Stimulated activated CD8-positive, alpha-beta memory T cell treated with anti-CD3 and anti-CD28 coated beads, Interleukin-7, amount 100 ng/mL, for 24 hours (primary cell): ENCODE data around the gene SLC35F4.

ENCODE experiments used
- DNase-seq: peaks from one replicate; pipeline ENCODE4 v3.0.0-alpha.2; 2020; ENCODE audit warnings: low read depth

Gene SLC35F4

DNA sequence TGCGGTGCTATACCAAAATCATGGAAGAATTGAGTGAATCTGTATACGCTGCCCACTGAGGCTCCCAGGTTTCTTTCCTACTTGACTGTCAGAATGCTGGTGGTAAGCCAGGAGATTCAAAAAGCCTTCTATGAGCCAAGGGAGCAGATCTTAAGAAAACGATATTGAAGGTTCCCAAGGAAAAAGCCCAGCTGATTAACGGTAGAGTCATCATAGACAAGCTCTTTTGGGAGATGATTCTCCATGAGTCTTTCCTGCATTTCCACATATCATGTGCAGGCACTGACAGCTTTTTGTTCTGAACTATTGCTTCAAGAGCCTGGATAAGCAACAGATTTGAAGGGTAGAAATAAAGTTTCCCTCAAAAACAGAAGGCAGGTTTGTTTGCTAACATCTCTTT, 17.5 kb downstream of the SLC35F4 start:
- DNase-seq, result no peak

DNA sequence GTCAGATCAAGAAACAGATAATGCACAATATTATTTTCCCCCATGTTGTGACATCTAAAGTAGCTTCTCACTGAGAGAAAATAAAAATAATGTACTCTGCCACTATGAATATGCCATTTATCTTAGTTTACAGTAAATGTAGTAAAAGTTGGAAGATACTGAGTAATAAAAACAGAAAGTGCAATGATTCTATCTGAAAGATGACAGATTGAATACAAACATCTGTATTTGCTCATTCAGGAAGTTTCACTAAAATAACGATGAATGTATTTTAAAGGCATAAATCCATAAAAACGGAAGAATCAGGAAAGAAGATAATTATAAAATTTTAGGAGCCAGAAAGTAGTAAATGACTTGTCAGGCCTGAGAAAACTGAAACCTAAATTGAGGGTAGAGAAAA, 18.2 kb downstream of the SLC35F4 start:
- no peak for DNase-seq

DNA sequence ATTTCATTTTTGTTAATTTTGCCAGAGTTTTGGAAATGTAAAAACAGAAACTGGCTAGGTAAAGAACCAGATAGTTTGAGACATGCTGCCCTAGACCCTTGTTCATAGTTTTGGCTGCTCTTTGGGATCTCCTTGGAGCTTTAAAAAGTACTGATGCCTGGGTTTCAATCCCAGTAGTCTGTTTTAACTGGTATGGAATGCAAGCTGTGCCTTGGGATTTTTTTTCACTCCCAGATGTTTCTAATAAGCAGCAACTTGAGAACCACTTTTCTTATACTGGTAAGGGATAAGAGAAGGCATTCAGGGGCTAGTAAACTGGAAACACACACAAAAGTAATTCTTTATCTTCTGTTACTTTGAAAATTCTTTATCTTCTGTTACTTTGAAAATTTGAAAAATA, 18.8 kb downstream of the SLC35F4 start:
- no peak for DNase-seq

DNA sequence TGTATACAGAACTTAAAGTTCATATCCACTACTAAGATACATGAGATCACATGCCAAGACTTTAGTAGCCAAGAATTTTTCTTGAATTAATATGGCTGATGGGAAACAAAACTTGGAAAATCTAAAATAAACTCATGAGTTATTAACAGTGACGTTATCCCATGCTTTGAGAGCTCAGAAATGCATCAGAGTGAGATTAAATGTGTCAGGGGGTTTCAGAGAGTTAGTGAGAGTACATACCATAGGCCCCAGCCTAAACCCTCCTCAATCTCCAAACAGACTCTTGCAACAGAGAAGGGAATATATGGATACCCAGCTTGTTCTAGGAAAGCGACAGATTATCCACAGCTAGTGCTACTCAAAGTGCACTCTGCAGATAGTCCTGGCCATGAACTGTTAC, 19.3 kb downstream of the SLC35F4 start:
- DNase-seq, result no peak

DNA sequence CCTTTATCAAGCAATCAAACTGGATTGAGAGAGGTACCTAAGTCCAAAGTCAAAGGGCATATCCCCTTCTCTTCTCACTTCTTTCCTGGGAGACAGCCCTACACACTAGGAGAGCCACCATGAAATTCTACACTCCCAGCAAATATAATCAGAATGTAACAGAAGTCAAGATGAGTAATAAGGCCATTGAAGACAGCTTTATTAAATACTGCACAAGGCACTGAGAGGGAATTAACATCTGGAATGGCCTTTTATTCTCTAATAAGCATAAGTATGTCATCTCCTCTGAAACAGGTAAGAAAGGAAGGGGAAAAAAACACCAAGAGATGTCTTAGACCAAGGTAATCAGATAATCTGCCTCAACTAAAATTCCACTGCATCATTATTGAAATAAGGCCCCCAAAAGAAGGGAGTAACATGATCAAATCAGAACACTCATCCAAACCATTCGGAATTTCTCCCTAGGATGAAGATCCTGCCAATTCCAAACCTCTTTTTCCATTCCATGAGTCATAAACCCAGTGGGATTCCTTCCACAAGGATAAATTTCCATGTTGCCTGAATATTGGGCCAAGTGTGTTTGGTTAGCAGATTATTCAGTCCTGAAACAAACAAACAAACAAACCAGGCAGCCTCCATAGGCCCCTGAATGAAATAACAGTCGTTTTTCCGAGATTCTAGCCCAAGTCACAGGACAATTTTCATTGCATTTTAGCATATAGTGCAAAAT, 19.9 kb downstream of the SLC35F4 start:
- DNase-seq, result no peak

DNA sequence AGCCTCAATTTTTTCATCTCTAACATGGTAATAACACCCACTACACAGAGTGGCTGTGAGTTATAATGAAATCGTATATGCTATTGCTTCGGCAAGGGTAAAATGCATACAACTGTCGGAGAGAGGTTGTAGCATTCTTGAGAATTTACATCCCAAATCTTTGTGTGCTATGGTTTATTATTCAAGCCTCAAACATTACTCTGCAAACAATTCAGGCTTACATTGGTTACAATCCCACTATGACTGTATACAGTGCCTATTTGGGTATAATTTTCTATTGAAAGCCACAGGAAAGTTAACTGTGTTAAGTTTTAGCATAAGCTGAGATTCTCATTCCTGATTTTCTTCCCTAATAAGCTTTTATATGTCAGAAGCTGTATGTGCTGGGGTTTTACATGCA, 20.6 kb downstream of the SLC35F4 start:
- DNase-seq, result no peak

DNA sequence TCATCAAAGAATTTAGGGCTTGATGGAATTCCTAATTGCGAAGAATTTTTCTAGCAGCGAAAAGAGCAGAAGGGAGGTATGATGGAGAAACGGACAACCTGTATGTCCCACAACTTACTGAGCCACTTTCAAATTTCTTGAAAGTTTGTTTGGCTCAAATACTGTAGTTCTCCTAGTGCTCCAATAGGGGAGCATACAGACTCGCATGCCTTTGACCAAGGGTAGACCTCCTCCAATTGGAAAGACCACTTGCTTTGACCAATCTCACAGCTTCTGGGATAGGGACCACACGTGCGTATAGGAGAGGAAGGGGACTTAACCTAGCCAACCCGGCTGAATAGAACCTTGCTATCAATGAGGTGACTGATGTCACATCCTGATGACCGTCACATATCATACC, 28.6 kb downstream of the SLC35F4 start:
- DNase-seq, result no peak

DNA sequence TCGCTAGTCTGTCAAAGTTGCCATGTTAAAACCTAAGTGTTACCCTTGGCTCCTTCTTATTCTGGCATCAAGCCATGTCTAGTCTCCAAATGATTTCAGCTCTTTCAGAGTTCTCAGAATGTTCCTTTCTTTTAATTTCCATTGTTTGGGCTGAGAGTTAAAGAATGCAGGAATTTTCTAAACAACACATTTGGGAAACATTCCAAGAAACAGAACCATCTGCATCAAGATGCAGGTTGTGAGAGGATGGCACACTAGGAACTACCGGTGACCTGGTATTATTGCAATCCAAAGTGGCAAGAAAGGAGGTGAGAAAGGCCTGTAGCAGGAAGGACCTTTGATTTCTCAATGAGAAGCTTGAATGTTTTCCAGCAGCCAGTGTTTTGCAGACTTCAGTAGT, 30.1 kb downstream of the SLC35F4 start:
- DNase-seq, result no peak

DNA sequence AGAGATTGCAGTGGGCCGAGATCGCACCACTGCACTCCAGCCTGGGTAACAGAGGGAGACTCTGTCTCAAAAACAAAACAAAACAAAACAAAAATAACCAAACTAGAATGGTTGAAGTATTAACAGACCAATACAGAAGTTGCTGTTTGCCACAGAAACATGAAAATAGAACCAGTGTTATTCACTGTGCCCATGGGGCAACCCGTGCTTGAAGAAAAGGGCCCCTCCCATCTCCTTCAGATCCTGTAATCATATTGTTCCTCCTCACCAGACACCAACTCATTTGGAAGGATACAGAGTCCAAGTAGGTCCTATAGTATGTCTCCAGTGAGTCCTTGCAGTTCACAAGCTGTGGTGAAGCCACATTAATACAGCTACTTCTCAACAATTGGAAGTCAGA, 30.9 kb downstream of the SLC35F4 start:
- DNase-seq, result no peak

DNA sequence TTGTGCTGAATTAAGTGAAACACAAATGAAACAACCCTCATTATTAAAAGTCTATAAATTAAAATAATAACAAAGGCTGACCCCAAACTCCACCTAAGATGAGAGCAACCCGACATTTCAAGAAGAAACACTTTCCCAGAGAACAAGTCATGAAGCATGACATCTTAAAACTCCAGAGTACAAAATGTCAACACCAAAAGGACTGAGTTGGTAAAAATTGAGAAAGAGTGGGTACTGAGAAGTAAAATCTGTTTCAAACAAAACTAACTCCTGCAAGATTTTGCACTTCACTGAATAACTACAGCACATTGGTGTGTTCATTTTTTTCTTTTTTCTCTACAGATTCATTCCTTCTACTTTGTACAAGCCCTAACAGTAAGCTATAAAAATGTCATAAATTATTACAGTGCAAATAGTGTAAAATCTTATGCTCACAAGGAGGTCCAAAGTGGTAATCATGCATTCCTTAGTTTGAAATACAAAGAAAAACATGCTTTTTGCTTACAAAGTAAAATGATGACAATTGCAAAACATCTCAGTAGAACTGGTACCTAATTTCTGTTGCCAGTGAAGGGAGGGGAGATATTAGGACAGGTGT, 31.8 kb downstream of the SLC35F4 start:
- no peak for DNase-seq

DNA sequence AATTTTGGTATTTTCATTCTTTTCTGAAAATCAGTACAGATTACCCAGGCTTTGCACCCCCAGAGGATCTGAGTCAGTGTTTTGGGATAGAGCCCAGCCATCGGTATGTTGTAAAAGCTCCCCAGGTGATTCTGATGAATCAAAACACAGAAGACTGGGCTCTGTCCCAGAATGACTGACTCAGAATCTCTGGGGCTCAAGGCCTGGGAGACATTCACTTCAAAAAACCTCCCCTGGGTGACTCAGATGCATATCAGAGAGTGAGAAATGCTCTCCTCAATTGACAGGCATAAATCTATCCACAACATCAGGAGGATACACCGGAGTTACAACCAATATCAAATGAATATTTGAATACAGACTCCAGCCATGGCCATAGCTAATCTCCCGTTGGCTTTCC, 32.6 kb downstream of the SLC35F4 start:
- DNase-seq, result no peak

DNA sequence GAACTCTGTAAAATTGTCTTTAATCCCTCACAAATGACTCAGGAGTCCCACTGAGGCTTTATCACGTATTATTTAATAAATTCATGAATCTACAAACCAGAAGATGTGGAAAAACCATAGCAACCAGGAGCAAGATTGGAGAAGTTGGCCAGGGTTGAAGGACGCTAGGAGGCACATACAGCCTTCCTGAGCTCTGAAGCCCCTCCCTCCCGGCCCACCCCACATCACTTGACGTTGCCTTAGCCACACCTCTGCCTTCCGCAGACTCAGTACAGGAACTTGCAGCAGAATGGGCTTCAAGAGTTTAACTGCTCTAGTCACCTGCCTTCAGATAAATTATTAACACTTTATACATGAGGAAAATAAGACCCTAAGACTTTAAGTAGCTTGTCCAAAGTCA, 33.9 kb downstream of the SLC35F4 start:
- no peak for DNase-seq

DNA sequence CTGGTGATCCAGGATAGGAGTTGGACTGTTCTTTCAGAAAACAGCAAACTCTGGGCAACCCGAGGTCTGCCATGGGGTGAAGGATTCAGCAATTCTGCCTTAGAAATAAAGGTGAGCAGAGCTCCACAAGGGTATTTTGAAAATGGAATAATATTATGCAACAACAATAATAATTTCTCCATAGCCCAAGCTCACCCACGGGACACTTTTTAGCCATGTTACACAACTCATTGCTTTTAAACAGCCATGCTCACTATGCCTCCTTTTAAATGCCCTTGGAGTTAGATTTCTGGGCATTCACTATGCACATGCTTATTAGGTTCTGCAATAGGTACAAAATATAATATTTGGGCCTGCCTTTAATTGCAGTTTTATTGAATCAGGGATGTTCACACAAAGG, 37.2 kb downstream of the SLC35F4 start:
- no peak for DNase-seq

DNA sequence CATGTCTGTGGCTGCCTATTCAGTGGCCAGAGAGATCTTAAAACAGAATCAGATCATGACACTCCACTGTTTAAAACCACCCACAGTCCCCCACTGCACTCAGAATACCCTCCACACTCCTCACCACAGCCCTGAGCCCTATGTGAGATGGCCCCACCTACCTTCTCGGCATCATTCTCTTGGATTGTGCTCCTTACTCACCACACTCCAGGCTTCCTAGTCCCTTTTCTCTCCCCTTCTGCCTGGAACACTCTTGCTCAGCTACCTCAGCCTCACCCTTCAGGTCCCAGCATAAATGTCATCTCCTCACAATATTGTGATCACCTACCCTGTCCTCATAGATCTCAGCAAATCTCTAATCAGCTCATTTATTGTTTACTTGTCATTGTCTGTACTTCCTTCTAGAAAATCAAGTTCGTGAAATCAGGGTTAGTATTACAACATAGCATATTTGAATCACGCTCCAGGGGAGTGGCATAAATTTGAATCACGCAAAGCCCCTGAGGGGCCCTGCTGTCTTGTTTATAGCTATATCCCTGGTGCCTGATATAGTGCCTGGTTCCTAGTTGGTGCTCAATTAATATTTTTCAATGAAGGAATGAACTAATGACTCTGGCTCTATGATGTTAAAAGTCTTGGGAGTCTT, 42.8 kb downstream of the SLC35F4 start:
- DNase-seq, result no peak

DNA sequence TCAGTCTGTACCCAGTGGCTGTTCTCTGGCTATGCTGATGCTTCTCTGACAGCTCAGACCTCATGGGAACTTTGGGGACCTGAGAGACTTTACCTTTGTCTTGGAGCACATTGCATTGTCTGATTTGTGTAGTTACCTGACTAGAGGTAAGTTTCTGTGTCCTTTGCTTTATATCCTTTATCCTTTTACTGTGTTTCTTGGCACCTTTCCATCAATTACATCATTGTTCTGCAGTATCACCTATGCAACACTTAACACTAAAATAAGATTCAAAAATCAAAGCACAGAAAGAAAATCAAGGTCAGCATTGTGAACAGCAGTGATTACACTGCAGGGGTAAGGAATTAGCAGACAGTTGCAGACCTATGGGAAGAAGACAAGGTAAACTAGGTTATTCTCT, 43.8 kb downstream of the SLC35F4 start:
- no peak for DNase-seq

DNA sequence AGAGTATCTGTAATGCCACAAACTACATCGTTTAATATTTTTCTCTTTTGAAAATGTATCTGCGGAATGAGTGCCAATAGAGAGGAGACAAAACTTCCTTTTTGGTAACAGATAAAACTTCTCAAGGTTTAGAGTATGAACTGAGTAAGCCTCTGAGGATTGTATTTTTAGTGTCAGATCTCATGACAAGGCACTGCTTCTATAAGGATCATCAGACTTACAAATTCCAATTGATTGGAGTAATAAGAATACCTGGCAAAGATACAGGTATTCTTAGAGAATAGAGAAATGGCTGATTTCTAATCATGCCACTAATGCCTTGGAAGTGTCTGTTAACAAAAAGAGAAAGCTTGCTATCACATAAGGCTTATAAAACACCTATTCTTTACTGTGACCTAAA, 45.3 kb downstream of the SLC35F4 start:
- DNase-seq, result no peak

DNA sequence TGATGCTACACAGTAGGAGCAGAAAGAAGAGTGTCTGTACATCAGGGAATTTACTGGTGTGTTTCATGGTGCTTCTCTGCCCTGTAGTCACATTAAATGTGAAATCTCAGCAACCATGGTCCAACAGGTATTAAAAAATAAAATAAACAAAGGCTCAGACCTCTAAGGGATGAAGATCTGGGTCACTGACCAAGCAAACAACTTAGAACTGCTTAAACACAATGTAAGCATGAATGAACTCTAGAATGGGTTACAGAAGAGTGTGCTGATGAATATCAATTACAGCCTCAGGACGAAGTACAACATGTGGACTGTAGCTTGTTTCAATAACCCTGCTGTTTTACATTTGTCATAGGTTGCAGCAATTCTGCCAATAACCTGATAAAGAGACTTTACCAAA, 47.4 kb downstream of the SLC35F4 start:
- DNase-seq, result no peak

DNA sequence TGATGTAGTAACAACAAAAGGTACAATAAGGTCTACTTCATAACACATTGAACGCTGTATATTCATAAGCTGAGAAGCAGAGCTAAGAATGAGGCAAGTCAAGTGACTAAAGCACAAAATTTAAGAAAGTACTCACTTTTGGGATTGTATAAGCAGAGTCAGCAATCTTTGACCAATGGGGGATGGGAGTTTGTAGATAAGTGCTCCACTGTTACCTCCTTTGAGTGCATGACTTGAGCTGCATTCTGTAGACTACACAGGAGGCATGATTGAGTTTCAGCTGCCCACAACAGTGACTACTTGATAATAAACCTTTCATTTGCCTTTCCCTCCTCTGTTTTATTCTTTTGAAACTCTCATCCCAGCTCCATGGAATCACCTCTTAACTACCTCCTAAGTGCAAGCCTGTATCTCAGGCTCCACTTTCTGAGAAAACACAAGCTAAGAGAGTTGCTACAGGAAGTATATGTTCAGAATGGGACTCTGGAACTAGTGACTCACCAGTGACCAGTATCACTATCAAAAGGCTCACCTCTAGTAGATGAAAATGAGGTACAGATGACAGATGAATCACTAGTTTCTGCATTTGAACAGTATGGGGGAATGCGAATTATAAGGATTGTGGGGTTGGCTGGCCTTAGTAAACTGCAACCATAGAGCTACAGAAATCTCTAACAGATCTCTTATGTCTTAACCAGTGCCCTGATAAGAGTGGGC, 49.2 kb downstream of the SLC35F4 start:
- DNase-seq, result no peak

DNA sequence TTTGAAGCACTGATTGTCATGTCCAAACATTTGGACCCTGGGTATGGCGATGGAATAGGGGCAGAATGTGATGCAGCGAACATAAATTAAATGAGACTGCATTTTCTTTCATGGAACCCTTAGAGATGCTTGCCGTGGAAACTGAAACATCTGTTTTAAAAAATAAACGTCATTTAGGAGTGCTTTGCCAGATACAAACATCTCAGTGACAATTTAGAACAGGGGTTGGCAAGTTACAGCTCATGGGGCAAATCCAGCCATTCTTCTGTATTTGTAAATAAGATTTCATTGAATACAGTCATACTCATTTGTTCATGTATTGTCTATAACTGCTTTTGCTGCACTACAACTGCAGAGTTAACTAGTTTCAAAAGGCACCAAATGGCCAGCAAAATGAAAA, 51.2 kb downstream of the SLC35F4 start:
- no peak for DNase-seq

DNA sequence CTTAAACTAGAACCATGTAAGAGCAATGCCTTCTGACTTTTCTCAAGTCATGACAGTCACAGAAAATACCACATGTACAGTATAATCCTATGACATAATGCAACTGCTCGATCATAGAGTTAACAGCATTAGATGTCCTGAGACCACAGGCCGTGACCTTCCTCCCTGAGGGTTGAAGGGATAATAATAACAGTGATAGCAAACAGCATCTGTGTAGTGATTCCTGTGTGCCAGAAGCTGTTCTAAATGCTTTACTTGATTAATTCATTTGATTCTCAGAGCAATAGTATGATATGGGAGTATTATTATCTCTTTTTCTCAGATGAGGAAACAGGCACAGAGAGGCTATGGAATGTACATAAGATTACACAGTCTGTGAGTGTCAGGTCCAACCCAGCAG, 53.2 kb downstream of the SLC35F4 start:
- DNase-seq, result no peak

DNA sequence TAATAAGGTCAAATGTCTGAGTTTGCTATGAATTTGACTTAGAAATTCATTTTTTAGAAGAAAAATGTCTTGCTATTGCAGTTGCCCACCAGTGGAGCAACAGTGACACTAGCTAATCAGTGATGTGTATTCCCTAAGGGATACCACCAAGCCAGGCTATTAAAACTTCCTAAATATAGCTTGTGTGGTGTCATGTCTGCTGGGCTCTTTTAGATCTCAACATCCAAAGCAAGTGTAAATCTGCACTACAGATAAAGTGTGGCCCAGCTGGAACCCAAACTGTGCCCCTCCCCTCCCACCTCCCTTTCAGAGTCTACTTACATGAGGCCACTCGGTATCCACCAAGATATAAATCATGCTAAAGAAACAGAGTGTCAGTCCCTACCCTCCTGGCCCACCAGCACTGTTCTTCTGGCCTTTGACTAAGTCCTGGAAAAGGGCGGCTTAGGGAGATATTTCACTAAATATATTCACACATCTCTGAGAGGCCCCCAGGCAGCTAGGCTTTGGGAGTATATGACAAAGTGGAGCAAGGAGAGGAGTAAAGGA, 53.8 kb downstream of the SLC35F4 start:
- no peak for DNase-seq

DNA sequence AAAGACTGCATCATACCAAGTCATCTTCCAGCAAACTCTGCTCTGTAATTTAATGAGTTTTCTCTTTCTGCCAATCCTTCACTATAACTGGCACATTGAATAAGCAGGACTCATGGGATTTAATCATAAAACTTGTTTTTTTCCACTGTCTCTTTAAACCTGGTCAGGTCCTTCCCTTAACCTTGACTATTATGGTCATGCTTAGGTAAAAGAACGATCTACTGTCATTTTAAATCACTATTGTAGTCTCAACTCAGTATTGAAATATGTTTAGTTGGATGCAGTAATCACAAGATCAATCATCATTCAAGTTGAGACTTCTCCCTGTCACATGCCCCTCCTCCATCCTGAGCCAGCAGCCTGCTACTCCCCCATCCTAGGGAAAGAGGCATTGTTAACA, 56.1 kb downstream of the SLC35F4 start:
- DNase-seq, result no peak

DNA sequence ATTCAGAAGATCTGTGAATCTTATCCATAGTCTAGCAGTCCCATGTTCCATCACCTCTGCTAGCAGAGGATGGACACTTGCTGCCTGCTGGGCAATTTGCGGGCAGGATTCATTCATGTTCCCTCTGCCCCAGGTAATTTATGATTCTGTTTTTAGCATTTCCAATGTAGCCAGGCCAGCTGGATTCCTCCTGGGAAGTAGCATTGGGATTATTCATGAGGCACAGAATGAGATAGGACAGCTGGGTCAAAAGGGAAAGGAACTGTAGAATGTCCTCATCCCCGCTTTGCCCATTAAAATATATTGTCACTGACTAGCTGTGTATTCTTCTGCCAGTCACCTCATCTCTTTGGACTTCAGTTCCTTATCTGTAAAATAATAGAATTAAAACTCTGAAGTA, 68.7 kb downstream of the SLC35F4 start:
- DNase-seq, result no peak
